Germinal center (tissue), 1 donor: ENCODE data around the gene TBC1D1.

Experiments used
- DNase-seq: peaks from one replicate; pipeline ENCODE4 v3.0.0; 2012; ENCODE audit warnings: mixed read lengths, low spot score

Gene TBC1D1

DNA sequence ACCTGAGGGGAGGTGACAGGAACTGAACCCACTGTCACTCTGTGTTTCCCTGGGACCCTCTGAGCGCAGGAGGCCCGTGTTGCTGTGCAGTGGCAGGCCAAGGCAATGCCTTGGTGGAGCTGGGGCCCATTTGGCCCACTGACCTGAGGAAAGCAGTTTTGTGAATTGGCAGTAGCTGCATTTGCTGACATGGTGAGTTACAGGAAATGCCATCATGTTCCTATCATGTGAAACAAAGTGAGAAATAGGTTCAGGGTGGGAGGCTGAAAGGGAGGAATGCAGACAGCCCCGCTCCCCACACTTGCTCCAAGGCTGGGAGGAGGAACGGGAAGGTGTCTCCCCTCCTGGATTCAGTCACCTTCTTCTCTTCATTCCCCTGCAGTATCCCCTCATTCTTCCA is 215.4 kb downstream of the TBC1D1 start:
- DNase-seq: no peak

GRCh38 chr4:38106886-38107514 is 216.1 kb downstream of the TBC1D1 start:
- DNase-seq: no peak

DNA sequence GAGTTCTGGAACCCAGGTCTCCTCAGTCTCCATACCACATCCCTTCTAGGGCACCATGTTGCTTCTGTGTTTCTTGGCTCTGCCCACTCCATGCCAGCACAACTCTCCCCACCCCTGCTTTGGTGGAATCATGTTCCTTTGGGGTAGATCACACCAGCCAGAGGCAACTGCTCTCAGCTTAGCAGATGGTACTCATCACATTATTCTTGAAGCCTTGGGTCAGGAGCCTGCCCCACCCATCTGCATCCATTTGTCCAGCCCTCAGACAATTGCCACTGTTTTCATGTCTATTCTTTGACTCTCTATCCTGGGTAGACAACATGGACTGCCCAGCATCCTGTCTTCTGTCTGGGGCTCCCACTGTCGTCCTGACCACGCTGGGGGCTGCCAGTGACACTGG is 216.9 kb downstream of the TBC1D1 start:
- DNase-seq: no peak

DNA sequence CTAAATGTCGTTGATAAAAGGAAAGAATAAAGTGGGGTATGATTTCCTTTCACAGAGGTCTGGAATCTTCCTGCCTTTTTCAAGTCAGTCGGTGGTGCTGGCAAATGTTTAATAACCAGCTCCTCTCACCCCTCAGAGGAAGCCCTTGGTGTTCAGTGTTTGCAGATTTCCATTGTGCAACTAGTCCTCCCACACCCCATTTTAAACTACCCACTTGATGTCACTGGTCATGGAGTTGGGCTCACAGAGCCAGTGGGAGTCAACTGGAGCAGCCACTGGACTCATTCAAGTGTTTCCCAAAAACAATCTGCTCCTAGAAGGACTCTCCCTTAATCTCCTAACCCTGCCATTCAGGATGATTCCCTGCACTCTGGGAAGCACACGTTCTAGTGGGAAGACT is 218.5 kb downstream of the TBC1D1 start:
- DNase-seq: no peak

- no peak for DNase-seq
Measured at GRCh38 chr4:38109896-38110295, 219.0 kb downstream of the TBC1D1 start.

DNA sequence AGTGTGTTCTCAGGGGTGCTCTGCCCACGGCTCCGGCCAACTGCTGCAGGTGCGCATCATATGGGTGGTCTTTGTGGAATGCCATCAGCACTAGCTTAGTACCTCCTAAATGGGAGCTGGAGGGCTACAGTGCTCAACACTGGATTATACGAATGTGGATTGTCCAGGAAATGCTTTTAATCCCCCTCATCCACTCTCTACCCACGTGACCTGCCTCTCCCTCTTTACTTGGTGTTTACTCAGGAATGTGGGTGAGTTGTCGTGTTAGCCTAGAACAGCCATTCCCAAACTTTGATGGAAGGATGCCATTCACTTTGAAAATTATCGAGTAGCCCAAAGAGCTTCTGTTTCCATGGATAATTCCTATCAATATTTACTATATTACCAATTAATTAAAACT is 220.1 kb downstream of the TBC1D1 start:
- no peak for DNase-seq

DNA sequence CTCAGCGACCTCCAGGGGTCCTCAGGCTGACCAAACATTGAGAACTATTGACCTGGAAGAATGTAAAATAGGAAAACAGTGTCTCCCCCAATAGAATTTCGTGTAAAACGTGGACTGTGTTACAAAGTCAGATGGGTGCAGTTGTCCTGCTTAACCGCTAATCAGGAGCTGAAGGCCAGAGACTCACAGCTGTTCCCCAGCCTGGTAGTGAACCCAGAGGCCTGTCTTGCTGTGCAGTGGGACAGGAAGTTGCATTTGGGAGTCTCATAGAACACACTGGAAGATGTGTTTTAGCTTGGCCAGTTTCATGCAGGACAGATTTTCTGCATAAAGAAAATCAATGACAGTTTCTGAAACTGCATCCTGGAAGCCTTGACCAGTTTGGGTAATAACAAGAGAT is 220.8 kb downstream of the TBC1D1 start:
- no peak for DNase-seq

DNA sequence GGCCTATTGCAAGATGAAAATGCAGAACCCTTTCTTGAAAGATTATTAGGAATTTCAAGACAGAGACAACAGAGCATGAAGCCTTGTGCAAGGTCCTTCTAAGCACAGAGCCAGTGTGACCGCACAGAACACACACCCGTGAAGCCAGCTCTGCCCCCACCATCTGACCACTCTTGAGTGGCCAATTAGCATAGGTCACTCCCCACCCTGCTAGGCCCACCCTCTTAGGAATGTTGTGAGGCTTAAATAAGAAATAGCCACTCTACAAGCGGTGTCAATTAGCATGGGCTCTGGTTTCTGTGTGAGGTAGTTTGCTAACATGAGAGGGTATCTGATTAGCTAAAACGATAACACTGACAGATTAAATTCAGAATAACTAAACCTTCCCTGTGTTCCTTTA is 222.2 kb downstream of the TBC1D1 start:
- DNase-seq: no peak

DNA sequence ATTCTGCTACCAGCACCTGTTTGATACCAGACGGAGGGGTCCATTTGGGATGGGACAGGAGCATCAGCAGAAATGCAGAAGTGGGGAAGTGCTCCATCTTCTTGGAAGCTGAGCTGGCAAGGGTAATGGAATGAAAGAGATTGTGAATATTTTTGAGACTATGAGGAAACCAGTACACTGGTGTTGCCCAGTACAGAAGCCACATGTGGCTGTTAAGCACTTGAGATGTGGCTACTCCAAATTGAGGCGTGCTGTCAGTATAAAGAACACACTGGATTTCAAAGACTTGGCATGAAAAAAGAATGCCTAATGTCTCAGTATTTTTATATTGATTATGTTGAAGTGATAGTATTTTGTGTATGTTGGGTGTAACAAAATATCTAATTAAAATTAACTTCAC is 222.7 kb downstream of the TBC1D1 start:
- no peak for DNase-seq

DNA sequence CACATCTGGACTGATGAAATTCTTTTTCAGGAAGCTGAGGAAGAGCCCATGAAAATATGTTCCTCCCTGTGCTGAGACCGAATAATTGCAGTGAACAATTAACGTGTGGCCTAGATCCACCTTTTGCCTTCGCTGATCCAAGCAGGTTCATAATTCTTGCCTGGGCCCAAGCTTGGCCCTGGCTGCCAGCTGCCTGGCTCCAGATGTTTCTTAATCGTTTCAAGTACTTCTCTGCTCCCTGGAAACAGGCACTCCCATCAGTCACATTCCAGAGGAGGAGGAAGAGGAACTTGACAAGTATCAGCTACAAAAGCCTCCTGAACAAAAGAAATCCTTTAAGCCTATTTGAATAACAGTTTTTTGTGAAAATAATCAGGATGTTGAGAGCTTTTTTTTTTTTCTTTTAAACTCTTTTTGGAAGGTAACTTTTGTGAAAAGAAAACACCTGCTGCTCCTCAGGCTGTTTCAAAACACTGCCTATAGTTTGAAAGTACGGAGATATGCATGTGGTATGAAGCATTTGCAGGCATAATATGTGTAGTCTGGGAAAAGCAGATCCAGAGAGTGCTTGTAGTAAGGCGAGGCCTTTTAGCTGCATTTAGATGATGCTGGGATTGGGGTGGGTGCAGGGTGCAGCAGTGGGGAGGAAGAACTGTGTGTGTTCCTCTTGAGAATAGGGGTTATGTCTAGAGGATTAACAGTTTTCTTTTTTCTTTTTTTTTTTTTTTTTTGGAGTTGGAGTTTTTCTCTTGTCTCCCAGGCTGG is 223.7 kb downstream of the TBC1D1 start:
- DNase-seq: no peak

DNA sequence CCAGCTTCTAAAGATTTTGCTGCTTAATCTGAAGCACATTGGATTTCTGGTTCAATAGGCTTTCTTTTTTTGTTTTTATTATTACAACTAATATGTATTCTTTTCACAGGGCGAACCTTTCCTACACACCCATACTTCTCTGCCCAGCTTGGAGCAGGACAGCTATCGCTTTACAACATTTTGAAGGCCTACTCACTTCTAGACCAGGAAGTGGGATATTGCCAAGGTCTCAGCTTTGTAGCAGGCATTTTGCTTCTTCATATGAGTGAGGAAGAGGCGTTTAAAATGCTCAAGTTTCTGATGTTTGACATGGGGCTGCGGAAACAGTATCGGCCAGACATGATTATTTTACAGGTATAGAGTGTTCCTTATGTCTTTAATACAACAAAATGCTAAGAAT is 224.7 kb downstream of the TBC1D1 start:
- no peak for DNase-seq

GRCh38 chr4:38117591-38117990 is 226.7 kb downstream of the TBC1D1 start:
- no peak for DNase-seq

DNA sequence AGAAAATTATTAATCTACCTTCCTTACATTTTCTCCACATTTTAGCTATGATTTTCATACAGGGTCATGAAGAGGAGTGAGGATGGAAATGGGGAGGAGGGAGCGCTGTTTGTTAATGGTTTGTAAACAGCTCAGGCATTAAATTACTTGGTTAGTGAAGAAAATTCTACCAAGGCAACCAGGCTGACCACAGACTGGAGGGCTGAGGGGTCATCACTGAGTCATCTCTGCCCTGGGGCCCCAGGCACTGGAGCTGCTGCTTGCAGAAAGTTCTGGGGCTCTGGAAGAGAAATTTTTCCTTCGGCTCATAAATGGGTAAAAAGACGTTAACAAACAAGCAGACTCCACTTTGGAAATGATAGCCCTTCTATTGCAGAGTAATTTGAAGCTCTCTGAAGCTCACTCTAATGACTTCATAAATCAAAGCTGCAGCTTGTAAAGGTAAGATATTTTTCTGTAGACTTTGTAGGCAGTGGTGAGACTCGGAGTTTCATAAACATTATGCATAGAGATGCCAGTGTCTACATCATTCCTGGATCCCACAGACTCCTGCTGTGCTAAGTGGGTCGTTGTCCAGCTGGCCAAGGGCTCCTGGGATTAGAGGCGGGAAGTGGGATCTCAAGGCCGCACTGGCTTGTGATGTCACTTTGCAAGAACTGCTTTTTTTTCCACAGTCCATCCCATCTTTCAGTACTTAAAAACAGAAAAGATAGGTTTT is 228.9 kb downstream of the TBC1D1 start:
- DNase-seq: no peak

DNA sequence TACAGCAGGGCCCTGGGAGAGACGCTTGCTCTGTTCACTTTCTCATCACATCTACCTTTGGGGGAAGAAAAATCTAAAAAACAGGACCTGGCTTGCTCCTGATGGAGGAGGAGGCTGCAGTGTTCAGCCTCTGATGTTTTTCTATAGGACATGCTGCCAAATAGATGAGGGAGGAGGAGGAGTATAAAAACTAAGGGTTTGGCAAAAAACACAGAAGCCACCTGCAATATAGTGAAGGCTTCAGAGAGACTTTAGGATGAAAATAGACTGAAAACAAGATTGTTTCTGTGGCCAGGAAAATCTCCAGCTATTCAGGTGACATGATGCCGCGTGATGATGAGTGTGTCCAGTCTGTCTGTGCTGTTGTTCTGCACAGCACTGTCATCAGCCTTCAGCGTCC is 229.9 kb downstream of the TBC1D1 start:
- no peak for DNase-seq

GRCh38 chr4:38122060-38122459 is 231.2 kb downstream of the TBC1D1 start:
- no peak for DNase-seq

DNA sequence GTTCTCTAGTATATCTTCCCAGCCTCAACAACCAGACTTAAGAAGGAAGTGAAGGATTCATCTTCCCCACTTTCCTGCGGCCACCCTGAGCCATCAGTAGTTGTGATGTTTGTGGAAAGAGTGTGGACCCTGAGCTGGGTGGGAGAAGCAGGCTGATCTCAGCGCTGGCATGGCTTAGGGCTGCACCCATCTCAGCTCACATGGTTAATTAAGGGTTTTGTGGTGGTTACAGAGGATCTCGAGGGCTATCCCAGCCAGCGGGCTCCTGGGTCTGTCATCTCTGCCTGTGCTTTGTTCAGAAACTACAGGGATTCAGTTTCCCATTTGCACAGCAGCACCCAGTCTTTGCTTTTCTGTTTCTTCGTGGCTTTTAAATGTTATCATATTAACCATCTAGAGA is 232.7 kb downstream of the TBC1D1 start:
- DNase-seq: no peak

DNA sequence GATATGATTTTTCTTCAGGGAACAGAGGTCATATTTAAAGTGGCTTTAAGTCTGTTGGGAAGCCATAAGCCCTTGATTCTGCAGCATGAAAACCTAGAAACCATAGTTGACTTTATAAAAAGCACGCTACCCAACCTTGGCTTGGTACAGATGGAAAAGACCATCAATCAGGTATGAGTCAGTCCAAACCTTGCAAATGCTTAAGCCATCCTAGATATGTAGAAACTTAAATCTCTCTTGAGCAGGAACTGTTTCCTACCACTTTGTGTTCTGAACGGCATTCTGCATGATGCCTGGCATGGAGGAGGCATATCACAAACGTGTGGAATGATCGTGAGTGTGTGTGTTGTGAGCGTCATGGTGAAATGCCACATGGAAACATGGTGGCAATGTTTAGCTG is 234.1 kb downstream of the TBC1D1 start:
- DNase-seq: no peak

DNA sequence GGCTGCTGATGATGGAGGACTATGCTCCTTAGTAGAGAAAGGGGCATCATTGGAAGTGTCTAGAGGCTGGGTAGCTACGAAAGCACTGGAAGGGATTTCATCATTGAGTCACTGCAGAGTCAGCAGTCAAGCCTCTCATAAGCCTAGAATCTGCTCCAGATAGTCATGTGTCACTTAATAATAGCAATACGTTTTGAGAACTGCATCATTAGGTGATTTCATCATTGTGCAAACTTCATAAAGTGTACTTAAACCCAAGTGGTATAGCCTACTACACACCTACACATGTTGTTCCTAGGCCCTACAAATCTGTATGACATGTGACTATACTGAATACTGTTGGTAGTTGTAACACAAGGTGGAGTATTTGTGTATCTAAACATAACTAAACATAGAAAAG is 234.9 kb downstream of the TBC1D1 start:
- DNase-seq: no peak

- DNase-seq: no peak
Measured at GRCh38 chr4:38128478-38129459, 237.9 kb downstream of the TBC1D1 start.

GRCh38 chr4:38129460-38130227 is 238.8 kb downstream of the TBC1D1 start:
- no peak for DNase-seq

- no peak for DNase-seq
Measured at GRCh38 chr4:38130884-38131283, 240.0 kb downstream of the TBC1D1 start.
